Endothelial cell of umbilical vein (primary cell): Measurements from ENCODE around the gene JUNB.

Experiments
- EZH2 ChIP-seq: IDR thresholded peaks from 2 replicates; pipeline ENCODE4 v1.6.1; 2012; ENCODE audit warnings: borderline replicate concordance, low read depth, mild to moderate bottlenecking, moderate library complexity, low read length, inconsistent platforms; ENCODE audit not compliant: severe bottlenecking
- TF ChIP-seq, protein P1 (sequence below), 2 donors: IDR thresholded peaks; 1 replicate in 1 of 2; 2 replicates in 1 of 2; pipeline ENCODE4 v1.5.1; 2011; ENCODE audit warnings: low read length in 2 of 2, mild to moderate bottlenecking in 2 of 2, moderate library complexity in 2 of 2, control low read depth in 1 of 2, inconsistent platforms in 1 of 2, low read depth in 1 of 2; ENCODE audit not compliant: insufficient read depth in 1 of 2; ENCODE audit errors: extremely low read depth in 1 of 2

GRCh38 chr19:12833418-12833737 is 42.1 kb downstream of the JUNB start:
- TF ChIP-seq, protein P1, sequence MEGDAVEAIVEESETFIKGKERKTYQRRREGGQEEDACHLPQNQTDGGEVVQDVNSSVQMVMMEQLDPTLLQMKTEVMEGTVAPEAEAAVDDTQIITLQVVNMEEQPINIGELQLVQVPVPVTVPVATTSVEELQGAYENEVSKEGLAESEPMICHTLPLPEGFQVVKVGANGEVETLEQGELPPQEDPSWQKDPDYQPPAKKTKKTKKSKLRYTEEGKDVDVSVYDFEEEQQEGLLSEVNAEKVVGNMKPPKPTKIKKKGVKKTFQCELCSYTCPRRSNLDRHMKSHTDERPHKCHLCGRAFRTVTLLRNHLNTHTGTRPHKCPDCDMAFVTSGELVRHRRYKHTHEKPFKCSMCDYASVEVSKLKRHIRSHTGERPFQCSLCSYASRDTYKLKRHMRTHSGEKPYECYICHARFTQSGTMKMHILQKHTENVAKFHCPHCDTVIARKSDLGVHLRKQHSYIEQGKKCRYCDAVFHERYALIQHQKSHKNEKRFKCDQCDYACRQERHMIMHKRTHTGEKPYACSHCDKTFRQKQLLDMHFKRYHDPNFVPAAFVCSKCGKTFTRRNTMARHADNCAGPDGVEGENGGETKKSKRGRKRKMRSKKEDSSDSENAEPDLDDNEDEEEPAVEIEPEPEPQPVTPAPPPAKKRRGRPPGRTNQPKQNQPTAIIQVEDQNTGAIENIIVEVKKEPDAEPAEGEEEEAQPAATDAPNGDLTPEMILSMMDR (IDR thresholded peaks at IDR 0.05; ENCODE audit: extremely low read depth in 1 of 2, insufficient read depth in 1 of 2, low read depth in 1 of 2, low read length in 2 of 2): no peak
- no peak for TF ChIP-seq EZH2
